Daoy (cell line): ENCODE results near the gene FAM114A1. TPM values are rescaled to one million over a fixed set of nuclear protein-coding genes. Genes with fewer than 3 reads are reported as not detected.

Source experiments
- total RNA-seq: library from RNA; depleted of rRNA; stranded (reverse); fragments of >200 nt; shearing (Covaris generic); gene quantifications from 2 replicates; pipeline ENCODE4 v1.2.3, GENCODE V29; 2014; rRNA removed

The FAM114A1 gene
- total RNA-seq, 1 experiment from 2014 or later, result 37.1 TPM

Other genes with a start within 250 kb of the FAM114A1 start
- 5.0 and 5.5 TPM in 2 replicates for gene KLF3, start 203.6 kb upstream of the FAM114A1 start, total RNA-seq
- gene TLR10, start 84.8 kb upstream of the FAM114A1 start, total RNA-seq, result not detected in 2 replicates
- gene TLR1, start 63.0 kb upstream of the FAM114A1 start, total RNA-seq, result 3.5 and 4.3 TPM in 2 replicates
- 2.2 and 2.6 TPM in 2 replicates for gene TLR6, start 11.0 kb upstream of the FAM114A1 start, total RNA-seq
- 19.3 and 33.7 TPM in 2 replicates for gene TMEM156, start 164.6 kb downstream of the FAM114A1 start, total RNA-seq
- gene KLHL5, start 194.4 kb downstream of the FAM114A1 start, total RNA-seq, result 86.6 and 99.3 TPM in 2 replicates